ENCODE measurements around the gene CYP3A7.

DNA sequence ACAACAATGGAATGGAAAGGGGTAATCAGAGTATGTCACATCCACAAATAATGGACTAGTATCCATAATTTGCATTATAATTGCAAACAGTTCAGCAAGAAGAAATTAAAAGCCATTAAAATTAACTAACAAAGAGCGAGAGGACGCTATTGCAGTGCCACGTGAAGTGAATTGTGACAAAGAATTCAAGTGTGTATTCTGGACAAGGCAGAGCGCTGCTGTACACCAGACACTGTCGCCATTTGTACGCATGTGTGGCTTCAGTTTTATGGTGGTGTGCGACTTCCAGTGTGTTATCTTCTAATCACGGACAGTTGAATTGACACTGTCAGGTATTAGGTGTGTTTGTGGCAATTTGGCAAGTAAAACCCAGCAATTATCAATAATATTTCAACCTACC is 66.5 kb downstream of the CYP3A7 start:
- TF ChIP-seq POLR2AphosphoS5 (IDR thresholded peaks at IDR 0.05; ENCODE audit: borderline replicate concordance, low read depth, low read length): no peak
- TF ChIP-seq EZH2 (IDR thresholded peaks at IDR 0.05): no peak
- no peak for TF ChIP-seq FOXP2 (optimal IDR thresholded peaks at IDR 0.05; ENCODE audit: control extremely low read depth, extremely low read length, insufficient read depth)
